HepG2 (cell line): ENCODE data around the gene TRIM69. TPM values are rescaled to one million over a fixed set of nuclear protein-coding genes. Genes with fewer than 3 reads are reported as not detected.

Experiments used
- AKAP8 ChIP-seq: sonication (generic); formaldehyde crosslinking; IDR thresholded peaks from 2 replicates; pipeline ENCODE4 v1.5.1; 2020; ENCODE audit warnings: mild to moderate bottlenecking, missing genetic modification reagents
- ARID2 ChIP-seq: sonication (generic); formaldehyde crosslinking; IDR thresholded peaks from 2 replicates; pipeline ENCODE4 v1.8.1; 2022; ENCODE audit warnings: mild to moderate bottlenecking, missing genetic modification reagents, borderline replicate concordance
- EED ChIP-seq: sonication (generic); formaldehyde crosslinking; IDR thresholded peaks from 2 replicates; pipeline ENCODE4 v1.5.0; 2020; ENCODE audit warnings: mild to moderate bottlenecking, missing genetic modification reagents
- FOXC1 ChIP-seq: sonication (generic); formaldehyde crosslinking; IDR thresholded peaks from 2 replicates; pipeline ENCODE4 v1.8.0; 2022; ENCODE audit warnings: mild to moderate bottlenecking, missing genetic modification reagents, borderline replicate concordance
- HES4 ChIP-seq: sonication (generic); formaldehyde crosslinking; IDR thresholded peaks from 2 replicates; pipeline ENCODE4 v1.9.0; 2021; ENCODE audit warnings: mild to moderate bottlenecking, missing genetic modification reagents, borderline replicate concordance
- HOXA5 ChIP-seq: sonication (generic); formaldehyde crosslinking; IDR thresholded peaks from 2 replicates; pipeline ENCODE4 v1.4.0; 2020; ENCODE audit warnings: missing genetic modification reagents
- PCBP1 ChIP-seq: fragments of 200-400 bp; formaldehyde crosslinking; IDR thresholded peaks from 2 replicates; pipeline ENCODE4 v1.6.1; 2017; ENCODE audit warnings: mild to moderate bottlenecking, low read depth, low read length, borderline replicate concordance
- SNAPC4 ChIP-seq: sonication (generic); formaldehyde crosslinking; IDR thresholded peaks from 2 replicates; pipeline ENCODE4 v1.4.0; 2020; ENCODE audit warnings: mild to moderate bottlenecking, missing genetic modification reagents
- USF2 ChIP-seq, 2 experiments: sonication (generic) in 1 of 2; formaldehyde crosslinking in 1 of 2; IDR thresholded peaks; 2 replicates each; pipeline versions ENCODE4 v1.5.1 to v1.6.1; 2011 to 2020; ENCODE audit warnings: borderline replicate concordance in 1 of 2, low read depth in 1 of 2, low read length in 1 of 2, mild to moderate bottlenecking in 1 of 2, missing genetic modification reagents in 1 of 2, moderate library complexity in 1 of 2
- ZBTB21 ChIP-seq: sonication (generic); formaldehyde crosslinking; IDR thresholded peaks from 2 replicates; pipeline ENCODE4 v1.4.0; 2020; ENCODE audit warnings: missing genetic modification reagents
- ZBTB43 ChIP-seq: sonication (generic); formaldehyde crosslinking; conservative IDR thresholded peaks from 2 replicates; pipeline ENCODE4 v1.4.0; 2020; ENCODE audit warnings: missing genetic modification reagents
- ZNF331 ChIP-seq: sonication (generic); formaldehyde crosslinking; IDR thresholded peaks from 2 replicates; pipeline ENCODE4 v1.4.0; 2020; ENCODE audit warnings: missing genetic modification reagents
- ZNF33B ChIP-seq: sonication (generic); formaldehyde crosslinking; IDR thresholded peaks from 2 replicates; pipeline ENCODE4 v1.5.1; 2020; ENCODE audit warnings: mild to moderate bottlenecking, missing genetic modification reagents
- ZNF7 ChIP-seq: IDR thresholded peaks from 2 replicates; pipeline ENCODE4 v1.6.1; 2016; ENCODE audit warnings: missing biosample characterization, missing genetic modification reagents
- polyA plus RNA-seq, 8 experiments: library from polyadenylated mRNA; depleted of rRNA in 3 of 8; stranded (reverse) in 7 of 8; unstranded in 1 of 8; fragments of >200 nt; fragmentation: Illumina TruSeq in 4 of 8; extraction: Trizol in 4 of 8; gene quantifications; 2 replicates each; pipeline versions ENCODE4 v1.2.1 to v1.2.3, GENCODE V29; 2011 to 2016; ENCODE audit warnings: low read depth in 4 of 8, missing spikeins in 1 of 8, mixed read lengths in 1 of 8; ENCODE audit not compliant: insufficient read depth in 1 of 8
- total RNA-seq, 5 experiments: library from RNA; depleted of rRNA; stranded (reverse); fragments of >200 nt; fragmentation: Illumina TruSeq; extraction: Trizol; gene quantifications; 2 replicates each; pipeline ENCODE4 v1.2.3, GENCODE V29; 2016; ENCODE audit warnings: low read depth in 1 of 5
- TF ChIP-seq, protein P1 (sequence below): sonication (generic); formaldehyde crosslinking; IDR thresholded peaks from 2 replicates; pipeline ENCODE4 v1.4.0; 2020; ENCODE audit warnings: missing genetic modification reagents, borderline replicate concordance

The TRIM69 gene
- total and polyA plus RNA-seq, 2 of the 13 experiments (the other 11 are each of a cell fraction or from before 2014, with no cell fraction given), result 2.6 to 3.2 TPM

DNA sequence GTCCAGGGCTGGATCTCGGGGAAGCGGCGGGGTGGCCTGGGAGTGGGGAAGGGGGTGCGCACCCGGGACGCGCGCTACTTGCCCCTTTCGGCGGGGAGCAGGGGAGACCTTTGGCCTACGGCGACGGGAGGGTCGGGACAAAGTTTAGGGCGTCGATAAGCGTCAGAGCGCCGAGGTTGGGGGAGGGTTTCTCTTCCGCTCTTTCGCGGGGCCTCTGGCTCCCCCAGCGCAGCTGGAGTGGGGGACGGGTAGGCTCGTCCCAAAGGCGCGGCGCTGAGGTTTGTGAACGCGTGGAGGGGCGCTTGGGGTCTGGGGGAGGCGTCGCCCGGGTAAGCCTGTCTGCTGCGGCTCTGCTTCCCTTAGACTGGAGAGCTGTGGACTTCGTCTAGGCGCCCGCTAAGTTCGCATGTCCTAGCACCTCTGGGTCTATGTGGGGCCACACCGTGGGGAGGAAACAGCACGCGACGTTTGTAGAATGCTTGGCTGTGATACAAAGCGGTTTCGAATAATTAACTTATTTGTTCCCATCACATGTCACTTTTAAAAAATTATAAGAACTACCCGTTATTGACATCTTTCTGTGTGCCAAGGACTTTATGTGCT lies 24.5 kb upstream of the TRIM69 start (continued):
- TF ChIP-seq SNAPC4 (CRISPR knock-in tag), result no peak
- no peak for TF ChIP-seq ZBTB21 (CRISPR knock-in tag)
- no peak for TF ChIP-seq ZNF33B
- TF ChIP-seq PCBP1, result no peak
- TF ChIP-seq, protein P1, sequence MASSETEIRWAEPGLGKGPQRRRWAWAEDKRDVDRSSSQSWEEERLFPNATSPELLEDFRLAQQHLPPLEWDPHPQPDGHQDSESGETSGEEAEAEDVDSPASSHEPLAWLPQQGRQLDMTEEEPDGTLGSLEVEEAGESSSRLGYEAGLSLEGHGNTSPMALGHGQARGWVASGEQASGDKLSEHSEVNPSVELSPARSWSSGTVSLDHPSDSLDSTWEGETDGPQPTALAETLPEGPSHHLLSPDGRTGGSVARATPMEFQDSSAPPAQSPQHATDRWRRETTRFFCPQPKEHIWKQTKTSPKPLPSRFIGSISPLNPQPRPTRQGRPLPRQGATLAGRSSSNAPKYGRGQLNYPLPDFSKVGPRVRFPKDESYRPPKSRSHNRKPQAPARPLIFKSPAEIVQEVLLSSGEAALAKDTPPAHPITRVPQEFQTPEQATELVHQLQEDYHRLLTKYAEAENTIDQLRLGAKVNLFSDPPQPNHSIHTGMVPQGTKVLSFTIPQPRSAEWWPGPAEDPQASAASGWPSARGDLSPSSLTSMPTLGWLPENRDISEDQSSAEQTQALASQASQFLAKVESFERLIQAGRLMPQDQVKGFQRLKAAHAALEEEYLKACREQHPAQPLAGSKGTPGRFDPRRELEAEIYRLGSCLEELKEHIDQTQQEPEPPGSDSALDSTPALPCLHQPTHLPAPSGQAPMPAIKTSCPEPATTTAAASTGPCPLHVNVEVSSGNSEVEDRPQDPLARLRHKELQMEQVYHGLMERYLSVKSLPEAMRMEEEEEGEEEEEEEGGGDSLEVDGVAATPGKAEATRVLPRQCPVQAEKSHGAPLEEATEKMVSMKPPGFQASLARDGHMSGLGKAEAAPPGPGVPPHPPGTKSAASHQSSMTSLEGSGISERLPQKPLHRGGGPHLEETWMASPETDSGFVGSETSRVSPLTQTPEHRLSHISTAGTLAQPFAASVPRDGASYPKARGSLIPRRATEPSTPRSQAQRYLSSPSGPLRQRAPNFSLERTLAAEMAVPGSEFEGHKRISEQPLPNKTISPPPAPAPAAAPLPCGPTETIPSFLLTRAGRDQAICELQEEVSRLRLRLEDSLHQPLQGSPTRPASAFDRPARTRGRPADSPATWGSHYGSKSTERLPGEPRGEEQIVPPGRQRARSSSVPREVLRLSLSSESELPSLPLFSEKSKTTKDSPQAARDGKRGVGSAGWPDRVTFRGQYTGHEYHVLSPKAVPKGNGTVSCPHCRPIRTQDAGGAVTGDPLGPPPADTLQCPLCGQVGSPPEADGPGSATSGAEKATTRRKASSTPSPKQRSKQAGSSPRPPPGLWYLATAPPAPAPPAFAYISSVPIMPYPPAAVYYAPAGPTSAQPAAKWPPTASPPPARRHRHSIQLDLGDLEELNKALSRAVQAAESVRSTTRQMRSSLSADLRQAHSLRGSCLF (CRISPR knock-in tag), result no peak; the same call in 1 of the 2 replicates
- TF ChIP-seq FOXC1, result no peak
- TF ChIP-seq ZNF7 (CRISPR knock-in tag), result no peak
- TF ChIP-seq ZNF331 (CRISPR knock-in tag), result no peak
- 0 out of 2 replicates have a peak, but pooled peaks have one; percentile 11 for TF ChIP-seq HOXA5 (CRISPR knock-in tag)
- TF ChIP-seq ZBTB43 (CRISPR knock-in tag), result no peak
- TF ChIP-seq AKAP8, result no peak
- TF ChIP-seq USF2 (IDR thresholded peaks at IDR 0.05; ENCODE audit: low read depth, low read length), result no peak
- no peak for TF ChIP-seq USF2 (CRISPR knock-in tag; IDR thresholded peaks at IDR 0.05; ENCODE audit: borderline replicate concordance)
- peak; percentile 71; the same call in 1 of the 2 replicates for TF ChIP-seq HES4 (CRISPR knock-in tag)
- peak; percentile 64; the same call in 1 of the 2 replicates for TF ChIP-seq EED (CRISPR knock-in tag)
- TF ChIP-seq ARID2, result peak; percentile 87
